IPS-20b (cell line): ENCODE data around the gene SYNE4.
"Not testable (repeated sequence)": the region's sequence is repeated elsewhere in the genome, so short reads cannot be mapped to it uniquely, and the experiment has no call there.

Experiments
- H3K27ac ChIP-seq: one replicate; pipeline ENCODE4 v1.5.1; 2013; ENCODE audit warnings: low read length
- H3K27me3 ChIP-seq: 2 replicates; pipeline ENCODE4 v1.6.1; 2013; ENCODE audit warnings: mild to moderate bottlenecking, low read length, inconsistent platforms; ENCODE audit not compliant: insufficient read depth
- H3K36me3 ChIP-seq: 2 replicates; pipeline ENCODE4 v1.6.1; 2013; ENCODE audit warnings: low read depth, mild to moderate bottlenecking, inconsistent platforms, low read length, moderate library complexity; ENCODE audit not compliant: insufficient read depth
- H3K4me1 ChIP-seq: 2 replicates; pipeline ENCODE4 v1.6.1; 2013; ENCODE audit warnings: mild to moderate bottlenecking, control low read depth, inconsistent platforms, low read length, moderate library complexity; ENCODE audit not compliant: insufficient read depth
- H3K4me3 ChIP-seq: 2 replicates; pipeline ENCODE4 v1.5.1; 2013; ENCODE audit warnings: mild to moderate bottlenecking, low read length, inconsistent platforms
- H3K9ac ChIP-seq: 2 replicates; pipeline ENCODE4 v1.6.1; 2013; ENCODE audit warnings: low read depth, mild to moderate bottlenecking, inconsistent platforms, low read length, moderate library complexity
- H3K9me3 ChIP-seq: 2 replicates; pipeline ENCODE4 v1.6.1; 2013; ENCODE audit warnings: mild to moderate bottlenecking, low read depth, low read length, inconsistent platforms; ENCODE audit not compliant: insufficient read depth

The SYNE4 gene

DNA sequence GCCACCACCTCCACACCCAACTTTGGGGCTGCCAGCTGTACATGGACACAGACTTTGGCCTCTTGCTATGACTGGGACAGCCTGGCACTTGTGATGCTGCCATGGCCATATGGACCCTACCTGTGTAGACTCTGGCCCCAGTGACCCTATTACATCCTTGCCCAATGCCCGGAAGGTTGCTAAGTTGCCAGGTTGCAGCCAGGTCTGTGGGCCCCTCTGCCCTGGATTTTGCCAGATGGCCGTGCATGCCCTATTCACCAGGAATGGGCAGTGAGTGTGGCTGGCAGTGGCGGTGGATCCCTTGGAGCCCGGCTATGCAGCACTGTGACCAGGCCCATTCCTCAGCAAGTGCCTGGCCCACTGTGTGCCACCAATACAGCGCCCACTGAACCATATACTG, 22.5 kb downstream of the SYNE4 start:
- no peak overlapping the region for H3K27ac ChIP-seq
- H3K4me3 ChIP-seq: no peak overlapping the region
- no peaks in the 10 kb centered on the region for H3K4me1 ChIP-seq
- no peaks in the 10 kb centered on the region for H3K9me3 ChIP-seq
- no peak overlapping the region for H3K9ac ChIP-seq
- H3K27me3 ChIP-seq: peaks cover 56% of the 10 kb centered on the region
- no peaks in the 10 kb centered on the region for H3K36me3 ChIP-seq

DNA sequence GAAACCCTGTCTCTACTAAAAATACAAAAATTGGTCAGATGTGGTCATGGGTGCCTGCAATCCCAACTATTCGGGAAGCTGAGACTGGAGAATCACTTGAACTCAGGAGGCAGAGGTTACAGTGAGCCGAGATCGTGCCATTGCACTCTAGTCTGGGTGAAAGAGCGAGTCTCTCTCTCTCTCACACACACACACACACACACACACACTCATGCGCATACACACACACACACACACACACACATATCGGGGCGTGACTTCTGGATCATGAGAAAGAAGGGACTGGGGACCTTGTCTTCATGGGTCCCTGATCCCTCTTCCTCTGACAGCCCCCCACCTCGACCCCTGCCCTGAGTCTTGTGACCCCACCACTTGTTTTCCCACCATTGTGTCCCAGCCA, 25.4 kb downstream of the SYNE4 start:
- Histone ChIP-seq H3K4me3 (no peak overlapping the region), H3K9me3 (no peaks in the 10 kb centered on the region), H3K9ac (no peak overlapping the region), H3K27ac (no peak overlapping the region), H3K36me3 (no peaks in the 10 kb centered on the region), H3K27me3 (peaks cover 52% of the 10 kb centered on the region), H3K4me1 (no peaks in the 10 kb centered on the region)

DNA sequence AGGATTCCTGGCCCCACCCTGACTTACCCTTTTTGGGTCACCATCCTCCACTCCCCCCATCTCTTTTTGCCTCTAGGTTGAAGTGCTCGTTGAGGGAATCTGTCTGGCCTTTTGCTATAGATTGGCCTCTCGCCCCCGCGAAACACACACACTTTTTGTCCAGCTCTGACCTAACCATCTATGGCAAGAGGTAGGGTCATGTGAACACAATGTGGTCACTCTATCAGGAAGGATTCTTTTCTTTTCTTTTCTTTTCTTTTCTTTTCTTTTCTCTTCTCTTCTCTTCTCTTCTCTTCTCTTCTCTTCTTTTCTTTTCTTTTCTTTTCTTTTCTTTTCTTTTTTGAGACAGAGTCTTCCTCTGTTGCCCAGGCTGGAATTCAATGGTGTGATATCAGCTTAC, 27.6 kb downstream of the SYNE4 start:
- not testable (repeated sequence) for H3K36me3 ChIP-seq, H3K9ac ChIP-seq, H3K9me3 ChIP-seq, H3K4me1 ChIP-seq, H3K4me3 ChIP-seq, H3K27ac ChIP-seq
- peaks cover 37% of the 10 kb centered on the region for H3K27me3 ChIP-seq

DNA sequence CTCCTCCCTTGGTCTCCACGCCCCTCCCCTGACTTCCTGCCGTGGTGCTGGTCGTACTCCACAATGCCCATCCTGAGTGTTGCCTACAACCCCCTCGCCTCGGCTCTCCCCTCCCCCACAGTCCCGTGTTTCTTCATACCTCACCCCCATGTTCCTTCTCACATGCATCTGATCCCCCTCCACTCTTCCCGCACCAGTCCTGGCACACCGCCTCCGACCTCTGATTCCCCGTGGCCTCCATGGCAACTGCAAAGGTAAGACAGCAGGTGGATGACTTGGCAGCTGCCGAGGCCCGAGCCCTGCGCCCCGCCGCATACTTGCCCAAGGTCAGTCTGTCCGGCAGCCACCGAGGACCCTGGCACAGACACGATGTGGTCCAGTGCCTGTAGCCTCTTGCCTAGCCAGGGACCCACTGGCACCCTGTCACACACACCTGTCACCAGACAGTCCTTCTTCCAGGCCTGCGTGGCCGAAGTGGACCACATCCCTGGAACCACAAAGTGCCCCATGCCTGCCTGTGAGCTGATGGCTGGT, 29.7 kb downstream of the SYNE4 start:
- Histone ChIP-seq H3K4me1 (no peaks in the 10 kb centered on the region), H3K9ac (no peak overlapping the region), H3K9me3 (no peaks in the 10 kb centered on the region), H3K4me3 (no peak overlapping the region), H3K27me3 (peaks cover 17% of the 10 kb centered on the region; the same call in 1 of the 2 replicates), H3K36me3 (no peaks in the 10 kb centered on the region), H3K27ac (no peak overlapping the region)

DNA sequence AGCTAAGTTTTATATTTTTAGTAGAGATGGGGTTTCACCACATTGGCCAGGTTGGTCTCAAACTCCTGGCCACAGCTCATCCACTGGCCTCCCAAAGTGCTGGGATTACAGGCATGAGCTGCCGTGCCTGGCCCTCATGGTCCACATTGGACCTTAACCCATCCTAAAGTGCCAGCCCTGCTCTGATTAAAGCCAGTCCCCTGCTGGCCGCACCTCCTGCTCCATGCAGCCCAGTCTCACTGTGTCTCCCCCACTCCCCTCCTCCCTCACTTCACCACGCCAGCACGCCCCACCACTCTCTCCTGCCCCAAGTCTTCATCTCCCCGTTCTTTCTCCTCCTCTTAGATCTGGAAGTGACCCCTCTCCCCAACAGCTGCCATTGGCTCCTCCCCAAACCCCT, 30.3 kb downstream of the SYNE4 start:
- H3K4me3 ChIP-seq: no peak overlapping the region
- no peaks in the 10 kb centered on the region for H3K36me3 ChIP-seq
- H3K27me3 ChIP-seq: peaks cover 11% of the 10 kb centered on the region; the same call in 1 of the 2 replicates
- no peaks in the 10 kb centered on the region for H3K9me3 ChIP-seq
- no peak overlapping the region for H3K27ac ChIP-seq
- no peak overlapping the region for H3K9ac ChIP-seq
- no peaks in the 10 kb centered on the region for H3K4me1 ChIP-seq

DNA sequence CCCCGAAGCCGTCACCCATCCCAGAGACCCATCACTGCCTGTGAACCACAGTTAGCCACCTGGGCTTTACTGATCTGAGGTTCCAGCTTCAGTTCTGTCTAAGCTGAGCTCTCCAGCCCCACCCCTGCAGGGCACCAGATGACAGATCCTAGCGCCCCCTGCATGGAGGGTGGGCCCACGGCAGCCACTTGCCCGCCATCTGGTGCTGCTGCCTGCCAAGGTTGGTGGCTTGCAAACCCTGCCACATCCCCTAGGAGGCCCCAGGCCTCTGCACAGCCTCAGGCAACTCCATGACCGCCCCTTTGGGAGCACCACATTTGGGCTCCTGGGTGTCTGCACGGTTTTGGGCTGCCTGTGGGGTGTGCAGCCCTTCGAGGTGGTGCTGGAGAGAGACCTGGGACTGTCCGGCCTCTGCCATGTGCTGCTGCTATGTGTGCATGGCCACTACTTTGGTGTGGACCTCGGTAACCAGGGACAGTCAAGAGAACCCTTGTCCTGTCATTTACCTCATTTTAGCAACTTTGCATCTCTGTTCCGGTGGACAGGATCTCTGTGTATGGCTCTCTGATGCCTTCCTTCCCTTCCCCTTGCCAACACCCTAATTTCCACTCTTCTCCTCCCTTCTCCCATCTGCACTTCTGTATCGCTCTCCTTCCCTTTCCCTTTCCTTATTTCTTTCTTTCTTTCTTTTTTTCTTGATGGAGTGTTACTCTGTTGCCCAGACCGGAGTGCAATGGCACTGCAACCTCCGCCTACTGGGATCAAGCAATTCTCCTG, 31.0 kb downstream of the SYNE4 start:
- Histone ChIP-seq H3K9ac (no peak overlapping the region), H3K27ac (no peak overlapping the region), H3K4me1 (no peaks in the 10 kb centered on the region), H3K4me3 (no peak overlapping the region), H3K27me3 (peaks cover 7% of the 10 kb centered on the region; the same call in 1 of the 2 replicates), H3K36me3 (no peaks in the 10 kb centered on the region), H3K9me3 (no peaks in the 10 kb centered on the region)

DNA sequence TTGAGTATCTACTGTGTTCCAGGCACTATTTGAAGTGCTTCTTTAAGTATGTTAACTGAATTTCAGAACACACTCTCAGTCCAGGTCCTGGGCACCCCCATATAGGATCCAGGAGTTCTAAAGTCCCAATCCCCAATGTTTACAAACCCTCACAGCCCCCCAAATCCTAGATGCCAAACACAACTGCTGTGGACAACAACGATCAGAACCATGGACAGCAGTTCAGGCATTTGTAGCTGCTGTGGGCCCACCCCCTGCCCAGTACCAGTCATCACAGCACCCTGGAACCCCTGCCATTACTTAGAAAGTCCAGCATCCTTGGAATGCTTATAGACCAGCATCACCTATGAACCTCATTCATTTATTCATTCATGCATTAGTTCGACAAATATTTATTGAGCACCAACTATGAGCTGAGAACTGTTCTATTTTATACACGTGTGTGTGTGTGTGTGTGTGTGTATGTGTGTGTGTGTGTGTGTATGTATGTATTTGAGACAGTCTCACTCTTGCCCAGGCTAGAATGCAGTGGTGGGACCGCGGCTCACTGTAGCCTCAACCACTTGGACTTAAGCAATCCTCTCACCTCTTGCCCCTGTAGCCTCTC, 32.9 kb downstream of the SYNE4 start:
- Histone ChIP-seq H3K9me3 (no peaks in the 10 kb centered on the region), H3K4me3 (no peak overlapping the region), H3K9ac (no peak overlapping the region), H3K27me3 (0 out of 2 replicates have a peak, but pooled peaks cover 4% of the 10 kb centered on the region), H3K27ac (no peak overlapping the region), H3K36me3 (no peaks in the 10 kb centered on the region), H3K4me1 (no peaks in the 10 kb centered on the region)

DNA sequence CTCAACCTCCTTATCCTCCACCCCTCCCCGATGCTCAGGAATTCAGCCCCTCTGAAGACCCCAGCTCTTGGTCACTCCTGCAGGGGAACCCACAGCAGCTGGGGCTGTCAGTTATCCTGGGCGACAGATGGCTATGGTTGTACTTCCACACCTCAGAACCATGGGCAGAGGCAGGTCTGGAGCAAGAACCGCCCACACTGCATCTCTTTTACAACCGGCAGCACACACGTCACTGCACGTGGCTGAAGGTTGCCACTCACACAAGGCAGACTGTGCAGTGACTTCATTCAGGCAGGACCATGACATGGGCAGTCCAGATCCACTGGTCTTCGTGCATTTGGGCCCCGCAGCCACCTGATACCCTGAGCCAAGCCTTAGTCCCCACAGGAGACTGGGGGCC, 35.1 kb downstream of the SYNE4 start:
- Histone ChIP-seq H3K36me3 (no peaks in the 10 kb centered on the region), H3K9ac (no peak overlapping the region), H3K4me3 (no peak overlapping the region), H3K27me3 (no peaks in the 10 kb centered on the region), H3K4me1 (no peaks in the 10 kb centered on the region), H3K27ac (no peak overlapping the region), H3K9me3 (no peaks in the 10 kb centered on the region)

DNA sequence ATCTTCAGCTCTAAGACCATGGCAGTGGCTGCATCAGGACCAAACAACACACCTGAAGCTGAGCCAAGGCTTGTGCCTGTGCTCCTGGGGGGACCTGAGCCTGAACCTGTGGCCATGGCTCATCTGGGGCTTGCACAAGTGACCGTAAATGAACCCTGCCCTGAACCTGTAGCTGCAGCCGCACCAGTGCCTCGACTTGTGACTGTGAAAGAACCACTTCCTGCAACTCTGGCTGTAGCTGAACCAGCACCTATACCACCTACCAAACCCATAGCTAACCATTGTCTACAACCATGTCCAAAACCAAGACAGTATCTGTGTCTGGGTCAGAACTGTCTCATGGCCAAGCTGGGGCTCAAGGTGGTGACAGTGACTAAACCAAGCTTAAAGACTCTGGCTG, 41.8 kb downstream of the SYNE4 start:
- Histone ChIP-seq H3K36me3 (no peaks in the 10 kb centered on the region), H3K4me3 (no peak overlapping the region), H3K9ac (no peak overlapping the region), H3K4me1 (no peaks in the 10 kb centered on the region), H3K27me3 (peaks cover 11% of the 10 kb centered on the region), H3K9me3 (no peaks in the 10 kb centered on the region), H3K27ac (no peak overlapping the region)

DNA sequence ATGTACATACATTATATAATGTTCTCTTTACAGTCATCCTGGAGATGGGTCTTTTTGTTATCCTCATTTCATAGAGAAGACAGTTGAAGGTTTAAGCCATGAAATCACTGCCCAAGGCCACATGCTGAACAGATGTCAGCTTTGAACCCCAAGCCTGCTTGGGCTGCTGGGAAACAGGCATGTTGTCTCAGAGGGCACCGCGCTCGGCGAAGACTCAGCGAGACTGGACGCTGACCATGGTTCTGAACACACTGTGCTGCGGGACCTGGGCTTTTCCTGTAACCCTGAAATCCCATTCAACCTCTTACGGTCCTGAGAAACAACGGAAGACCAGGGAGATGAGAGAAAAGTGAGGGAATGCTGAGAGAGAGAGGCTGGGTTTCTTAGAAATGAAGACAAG, 45.1 kb downstream of the SYNE4 start:
- no peak overlapping the region for H3K9ac ChIP-seq
- H3K27me3 ChIP-seq: peaks cover 43% of the 10 kb centered on the region
- H3K4me1 ChIP-seq: no peaks in the 10 kb centered on the region
- H3K4me3 ChIP-seq: no peak overlapping the region
- no peak overlapping the region for H3K27ac ChIP-seq
- H3K9me3 ChIP-seq: no peaks in the 10 kb centered on the region
- no peaks in the 10 kb centered on the region for H3K36me3 ChIP-seq

DNA sequence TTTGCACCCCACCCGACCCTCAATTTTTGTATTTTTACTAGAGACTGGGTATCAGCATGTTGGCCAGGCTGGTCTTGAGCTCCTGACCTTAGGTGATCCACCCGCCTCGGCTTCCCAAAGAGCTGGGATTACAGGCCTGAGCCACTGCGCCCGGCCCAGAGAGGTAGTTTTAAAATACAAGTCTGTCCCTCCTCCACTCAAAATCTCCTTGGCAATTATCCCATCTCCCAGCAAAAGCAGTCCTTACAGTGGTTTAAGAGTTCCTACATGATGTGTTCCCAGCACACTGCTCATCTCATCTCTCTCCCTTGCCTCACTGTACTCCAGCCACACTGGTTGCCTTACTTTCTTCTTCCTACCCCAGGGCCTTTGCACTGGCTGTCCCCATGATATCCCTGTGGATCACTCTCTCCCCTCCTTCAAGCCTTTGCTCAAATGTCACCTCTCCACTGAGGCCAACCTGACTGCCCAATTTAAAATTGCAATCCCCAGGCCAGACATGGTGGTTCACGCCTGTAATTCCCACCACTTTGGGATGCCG, 48.1 kb downstream of the SYNE4 start:
- no peak overlapping the region for H3K4me3 ChIP-seq
- H3K4me1 ChIP-seq: no peaks in the 10 kb centered on the region
- H3K27me3 ChIP-seq: peaks cover 63% of the 10 kb centered on the region
- H3K9me3 ChIP-seq: no peaks in the 10 kb centered on the region
- H3K9ac ChIP-seq: no peak overlapping the region
- no peaks in the 10 kb centered on the region for H3K36me3 ChIP-seq
- H3K27ac ChIP-seq: no peak overlapping the region

DNA sequence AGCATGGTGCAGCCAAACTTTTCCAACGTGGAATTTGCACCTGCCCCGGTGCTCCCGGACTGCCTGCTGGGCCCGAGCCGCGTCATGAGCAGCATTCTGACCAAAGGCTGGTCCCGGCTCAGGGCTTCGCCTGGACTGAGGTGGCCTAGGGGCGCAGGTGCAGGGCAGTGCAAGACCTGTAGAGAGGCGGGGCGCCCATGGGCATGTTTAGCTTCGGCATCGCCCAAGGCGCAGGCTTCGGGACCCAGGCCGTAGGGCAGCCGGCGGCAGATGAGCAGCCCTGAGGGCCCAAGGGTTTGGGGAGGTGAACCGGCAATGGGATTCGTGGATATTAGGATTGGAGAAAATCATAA, 48.7 kb downstream of the SYNE4 start:
- H3K27me3 ChIP-seq: peaks cover 63% of the 10 kb centered on the region
- H3K36me3 ChIP-seq: no peaks in the 10 kb centered on the region
- peak overlapping the region; percentile 40; the same call in 1 of the 2 replicates for H3K4me3 ChIP-seq
- H3K9me3 ChIP-seq: no peaks in the 10 kb centered on the region
- no peaks in the 10 kb centered on the region for H3K4me1 ChIP-seq
- no peak overlapping the region for H3K27ac ChIP-seq
- no peak overlapping the region for H3K9ac ChIP-seq
